Activated T-cell treated with anti-CD3 and anti-CD28 coated beads, Interleukin-2, amount 50 U/mL, for 48 hours (primary cell): ENCODE measurements around the gene TMEM44.
A peak's percentile ranks its signal among the peaks of the same experiment; 100 is the strongest.
"Not testable (repeated sequence)": the region's sequence is repeated elsewhere in the genome, so short reads cannot be mapped to it uniquely, and the experiment has no call there.

ENCODE experiments used
- DNase-seq, 2 experiments: peaks; one replicate each; pipeline ENCODE4 v3.0.0-alpha.2; 2020

Gene TMEM44

DNA sequence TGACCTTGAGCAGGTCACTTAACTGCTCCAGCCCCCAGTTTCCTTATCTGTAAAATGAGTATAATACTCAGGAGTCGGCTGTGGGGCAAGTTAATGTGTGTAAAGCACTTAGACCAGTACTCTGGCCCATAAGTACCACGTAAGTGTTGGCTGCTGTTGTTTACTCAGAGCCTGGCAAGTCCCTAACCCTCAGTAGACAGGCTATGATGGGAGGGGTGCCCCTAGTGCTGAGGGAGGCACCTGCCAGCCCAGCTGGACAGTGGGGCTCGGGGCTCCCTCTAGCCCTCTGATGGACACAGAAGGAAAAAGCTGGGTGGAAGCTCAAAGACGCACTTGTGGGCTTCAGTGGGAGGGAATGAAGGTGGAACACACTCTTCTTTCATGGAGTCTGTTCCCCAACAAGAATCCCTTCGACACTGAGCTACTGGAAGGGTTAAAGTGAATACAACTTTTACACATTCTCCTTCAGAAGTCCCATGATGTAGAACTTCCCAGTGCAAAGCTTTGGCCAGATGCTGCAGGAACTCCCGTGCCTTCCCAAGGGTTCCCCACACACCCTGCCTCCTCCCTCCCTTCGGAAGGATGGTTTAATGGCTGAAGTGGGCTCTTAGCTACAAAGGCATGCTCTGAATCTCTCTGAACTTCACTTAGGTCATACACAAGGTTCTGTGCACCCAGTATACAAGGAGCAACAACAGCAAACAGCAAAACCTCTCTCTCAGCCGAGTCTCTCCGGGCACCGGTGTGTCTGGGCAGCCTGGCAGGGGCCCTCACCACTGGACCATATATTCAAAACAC is 25.4 kb downstream of the TMEM44 start:
- no peak for DNase-seq

DNA sequence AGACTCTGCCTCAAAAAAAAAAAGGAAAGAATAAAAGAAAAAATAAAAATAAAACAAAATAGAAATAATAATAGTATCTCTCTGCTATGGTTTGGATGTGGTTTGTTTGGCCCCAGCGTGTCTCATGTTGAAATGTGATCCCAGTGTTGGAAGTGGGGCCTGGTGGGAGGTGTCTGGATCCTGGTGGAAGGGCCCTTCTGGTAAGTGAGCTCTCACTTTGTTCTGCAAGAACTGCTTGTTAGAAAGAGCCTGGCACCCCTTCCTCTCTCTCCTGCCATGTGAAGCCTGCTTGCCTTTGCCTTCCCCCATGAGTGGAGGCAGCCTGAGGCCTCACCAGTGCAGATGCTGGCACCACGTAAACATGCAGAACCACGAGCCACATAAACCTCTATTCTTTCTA is 26.3 kb downstream of the TMEM44 start:
- no peak for DNase-seq

DNA sequence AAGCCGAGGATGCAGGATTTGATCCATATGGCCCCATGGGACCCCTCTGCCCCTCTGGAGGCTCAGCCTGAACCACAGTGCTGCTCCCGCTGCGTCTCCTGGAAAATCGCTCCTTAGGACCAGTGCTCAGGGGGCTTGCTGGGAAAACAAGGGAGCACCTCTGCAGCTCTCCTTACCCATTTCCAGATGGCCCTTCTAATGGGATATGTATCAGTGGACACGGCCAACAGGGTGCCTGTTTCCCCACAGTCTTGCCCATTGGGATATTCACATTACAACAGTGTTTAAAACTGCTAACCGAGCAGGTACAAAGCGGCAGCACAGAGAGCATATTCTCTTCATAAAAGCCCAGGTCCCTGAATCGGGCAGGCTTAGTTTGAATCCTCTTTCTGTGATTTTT is 27.1 kb downstream of the TMEM44 start:
- no peak for DNase-seq

DNA sequence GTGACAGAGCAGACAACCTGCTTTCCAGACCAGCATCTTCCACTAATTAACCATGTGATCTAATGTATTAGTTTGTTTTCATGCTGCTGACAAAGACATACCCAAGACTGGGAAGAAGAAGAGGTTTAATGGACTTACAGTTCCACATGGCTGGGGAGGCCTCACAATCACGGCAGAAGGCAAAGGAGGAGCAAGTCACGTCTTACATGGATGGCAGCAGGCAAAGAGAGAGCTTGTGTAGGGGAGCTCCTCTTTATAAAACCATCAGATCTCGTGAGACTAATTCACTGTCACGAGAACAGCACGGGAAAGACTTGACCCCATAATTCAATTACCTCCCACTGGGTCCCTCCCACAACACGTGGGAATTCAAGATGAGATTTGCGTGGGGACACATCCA is 27.9 kb downstream of the TMEM44 start:
- DNase-seq: not testable (repeated sequence)

DNA sequence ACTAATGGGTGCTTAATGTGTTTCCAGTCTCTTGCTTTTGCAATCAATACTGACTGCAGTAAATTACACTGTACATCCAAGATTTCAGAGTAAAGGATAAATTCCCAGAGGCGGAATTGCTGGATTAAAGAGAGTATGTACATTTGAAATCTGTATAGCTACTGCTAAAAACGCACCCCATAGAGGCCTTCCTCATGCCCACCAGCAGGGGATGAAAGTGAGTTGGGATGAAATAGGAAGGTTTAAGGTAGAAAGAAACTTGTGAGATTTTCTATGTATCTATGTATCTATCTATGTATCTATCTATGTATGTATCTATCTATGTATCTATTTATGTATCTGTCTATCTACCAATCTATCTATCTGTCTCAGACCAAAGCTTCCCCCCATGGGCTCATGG is 28.4 kb downstream of the TMEM44 start:
- DNase-seq: no peak

DNA sequence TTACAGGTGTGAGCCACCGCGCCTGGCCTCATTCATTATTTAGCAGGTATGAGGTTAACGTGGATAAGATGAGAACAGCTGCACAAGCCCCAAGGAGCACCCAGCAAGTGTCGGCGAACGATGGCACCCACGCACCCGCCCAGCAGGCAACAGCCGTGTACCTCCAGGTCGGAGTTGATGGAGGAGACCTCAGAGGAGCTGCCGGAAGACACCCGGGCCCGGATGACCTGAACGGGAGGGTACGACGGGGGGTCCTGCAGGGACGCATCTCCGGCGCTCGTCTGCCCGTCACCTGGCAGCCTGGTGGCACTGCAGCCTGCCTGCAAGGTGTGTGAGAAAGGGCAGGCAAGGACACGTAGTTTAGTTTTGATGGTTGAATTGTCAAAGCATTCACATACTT is 29.1 kb downstream of the TMEM44 start:
- no peak for DNase-seq

DNA sequence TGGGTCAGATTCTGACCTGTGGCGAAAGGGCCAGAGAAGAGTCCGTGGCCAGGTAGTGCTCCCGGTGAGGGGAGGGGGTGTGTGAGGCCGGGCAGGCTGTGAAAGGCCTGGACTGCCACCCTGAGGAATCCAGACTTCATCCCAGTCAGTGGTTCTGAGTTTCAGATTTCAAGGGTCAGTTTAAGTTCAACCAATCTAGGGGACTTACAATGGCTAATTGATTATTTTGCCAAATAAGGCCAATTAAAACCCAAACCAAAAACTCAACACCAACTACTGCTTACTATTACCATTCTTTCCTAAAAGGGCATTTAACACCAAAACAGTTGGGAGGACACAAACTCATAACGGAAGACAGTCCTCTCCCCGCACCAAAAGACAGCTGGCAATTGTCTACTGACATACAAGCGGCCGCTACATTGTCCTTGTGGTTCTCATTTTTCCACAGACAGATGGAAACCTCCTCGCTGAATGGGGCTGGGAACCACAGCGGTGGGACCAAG is 30.5 kb downstream of the TMEM44 start:
- DNase-seq: no peak

DNA sequence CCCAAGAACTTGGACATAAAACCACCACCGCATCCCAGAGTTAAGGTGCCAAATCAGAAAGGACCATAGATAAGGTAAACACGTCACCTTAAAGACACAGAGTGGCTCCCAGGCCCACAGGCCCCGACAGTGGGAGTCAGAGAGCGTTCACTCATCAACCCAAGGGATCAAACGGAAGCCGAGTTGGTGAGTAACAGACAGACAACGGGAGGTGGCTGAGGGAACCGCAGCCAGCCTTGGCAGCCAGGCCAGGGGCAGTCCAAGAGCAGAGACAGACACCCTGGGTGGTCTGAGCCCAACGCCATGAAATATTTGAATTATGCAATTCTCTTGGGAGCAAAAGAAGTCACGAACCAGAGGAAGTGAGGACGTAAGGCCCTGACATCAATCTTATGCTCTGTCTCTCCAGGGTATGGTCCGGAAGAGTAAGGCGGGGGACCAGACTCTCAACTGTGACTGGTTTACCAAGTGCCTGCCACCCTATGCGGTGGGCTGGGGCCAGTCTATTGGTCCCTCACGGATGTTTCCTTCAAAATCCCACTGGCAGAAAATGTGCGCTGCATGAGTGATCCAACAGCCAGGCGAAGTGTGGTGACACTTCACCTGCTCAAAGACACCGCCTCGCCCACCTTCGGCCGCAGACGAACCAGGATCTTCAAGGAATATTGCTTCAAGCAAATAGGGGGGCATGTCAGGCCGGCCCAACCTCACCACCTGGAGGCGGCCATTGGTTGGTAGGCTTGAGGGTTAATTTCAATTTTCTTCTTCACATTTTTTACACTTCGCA is 34.3 kb downstream of the TMEM44 start:
- DNase-seq: no peak

DNA sequence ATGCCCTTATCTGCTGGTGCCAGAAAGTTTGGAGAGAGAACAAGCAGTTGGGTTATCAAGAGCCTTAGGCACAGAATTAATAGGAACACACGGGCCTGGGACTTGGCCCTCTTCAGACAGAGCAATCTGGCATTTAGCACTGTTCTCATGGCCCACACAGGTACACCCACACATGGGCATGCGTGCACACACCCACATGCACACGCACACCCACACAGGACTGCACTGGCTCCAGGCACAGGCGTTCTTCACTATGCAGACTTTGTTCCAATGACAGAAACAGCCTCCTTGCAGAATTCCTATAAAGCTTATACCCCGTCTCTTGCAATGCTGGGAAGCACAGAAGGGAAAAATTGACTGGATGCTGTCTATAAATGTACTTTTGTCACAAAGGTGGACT is 36.3 kb downstream of the TMEM44 start:
- DNase-seq: no peak

DNA sequence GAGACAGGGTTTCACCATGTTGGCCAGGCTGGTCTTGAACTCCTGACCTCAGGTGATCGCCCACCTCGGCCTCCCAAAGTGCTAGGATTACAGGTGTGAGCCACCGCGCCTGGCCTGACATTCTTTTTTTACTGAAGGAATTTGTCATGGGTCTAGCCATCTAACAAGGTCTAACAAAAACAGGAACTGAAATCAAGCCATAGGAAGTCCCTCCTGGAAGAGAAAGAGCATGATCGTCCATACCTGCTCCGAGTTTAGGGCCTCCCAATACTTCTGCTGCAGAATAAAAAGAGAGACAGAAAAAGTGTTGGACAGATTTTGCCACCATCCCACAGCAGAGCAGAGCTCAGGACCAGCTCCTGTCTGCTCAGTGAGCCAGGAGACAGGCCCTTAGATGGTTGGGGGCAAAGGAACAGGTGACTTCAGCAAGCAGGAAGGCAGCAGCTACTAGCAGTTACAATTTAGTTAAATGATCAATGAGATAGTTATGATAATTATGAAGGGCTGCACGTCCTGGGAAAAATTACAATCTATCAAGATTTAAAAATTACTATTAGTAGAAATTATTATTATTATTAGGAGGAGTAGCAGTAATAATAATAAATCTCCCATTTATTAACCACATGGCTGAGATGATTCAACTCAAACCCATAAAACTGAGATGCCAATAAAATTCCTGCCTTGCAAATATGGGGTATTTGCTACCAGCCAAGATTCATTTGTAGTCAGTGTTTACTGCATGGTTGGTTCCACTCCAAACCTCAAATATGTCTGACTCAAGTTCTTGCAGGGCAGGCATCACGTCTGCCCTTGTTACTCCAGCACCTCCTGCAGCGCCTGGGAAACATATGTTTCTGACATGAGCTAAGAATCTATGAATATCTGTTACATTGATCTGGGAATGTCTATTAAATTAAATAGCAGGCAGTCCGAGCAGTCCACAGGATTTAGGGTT is 40.1 kb downstream of the TMEM44 start:
- no peak for DNase-seq

DNA sequence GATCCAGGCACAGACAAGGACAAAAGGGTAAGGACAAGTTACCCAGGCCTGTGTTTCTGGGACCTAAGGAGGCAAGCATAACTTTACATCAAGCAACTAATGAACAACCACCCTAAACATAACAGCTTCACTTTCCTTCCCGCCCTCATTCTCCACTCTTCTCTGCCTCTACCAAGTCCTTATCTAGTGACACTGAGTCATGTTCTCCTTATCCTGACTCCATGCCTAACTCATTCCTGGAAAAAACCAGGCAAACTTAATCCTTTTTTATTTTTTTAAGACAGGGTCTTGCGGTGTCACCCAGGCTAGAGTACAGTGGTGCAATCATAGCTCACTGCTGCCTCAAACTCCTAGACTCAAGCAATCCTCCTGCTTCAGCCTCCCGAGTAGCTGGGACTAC is 44.5 kb downstream of the TMEM44 start:
- DNase-seq: no peak

DNA sequence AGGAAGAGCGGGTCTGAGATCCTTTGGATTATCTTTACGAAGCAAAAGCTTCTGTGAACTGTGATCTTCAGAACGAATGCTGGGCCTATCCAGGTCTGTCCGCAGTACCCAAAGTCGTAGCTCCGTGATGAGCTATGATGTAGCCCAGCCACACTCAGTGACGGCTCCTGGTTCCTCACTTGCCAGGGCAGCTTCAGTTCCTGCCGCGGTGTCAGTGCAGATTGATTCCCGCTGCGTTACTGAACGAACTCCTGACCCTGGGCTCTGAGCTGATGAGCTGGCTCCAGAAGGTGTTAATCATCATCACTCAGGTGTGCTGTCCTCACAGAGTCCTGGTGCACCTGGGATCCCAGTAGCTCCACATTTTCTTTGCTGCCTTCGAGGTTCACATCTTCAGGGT is 45.0 kb downstream of the TMEM44 start:
- DNase-seq: no peak

DNA sequence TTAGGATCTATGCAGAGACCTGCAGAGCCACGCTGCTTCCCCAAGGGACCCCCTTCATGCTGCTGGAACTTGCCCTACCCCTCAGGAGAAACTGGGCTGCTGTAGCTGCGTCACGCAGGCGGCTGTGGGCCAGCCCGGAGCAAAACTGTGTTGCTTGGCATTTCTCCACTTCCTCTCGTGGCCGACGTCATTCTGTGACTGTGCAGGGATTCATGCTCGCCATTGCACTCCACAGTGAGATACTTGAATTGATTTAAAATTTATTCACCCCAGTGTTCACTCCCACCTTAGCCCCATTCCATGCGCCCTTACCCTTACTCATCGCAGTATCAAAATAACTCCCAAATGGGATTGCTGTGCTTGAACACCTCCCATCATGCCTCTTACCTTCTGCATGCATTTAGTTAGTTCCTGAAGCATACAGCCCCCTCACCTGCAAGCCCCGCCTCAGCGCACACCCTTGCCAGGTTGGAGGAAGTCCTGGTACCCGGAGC is 45.7 kb downstream of the TMEM44 start:
- no peak for DNase-seq

DNA sequence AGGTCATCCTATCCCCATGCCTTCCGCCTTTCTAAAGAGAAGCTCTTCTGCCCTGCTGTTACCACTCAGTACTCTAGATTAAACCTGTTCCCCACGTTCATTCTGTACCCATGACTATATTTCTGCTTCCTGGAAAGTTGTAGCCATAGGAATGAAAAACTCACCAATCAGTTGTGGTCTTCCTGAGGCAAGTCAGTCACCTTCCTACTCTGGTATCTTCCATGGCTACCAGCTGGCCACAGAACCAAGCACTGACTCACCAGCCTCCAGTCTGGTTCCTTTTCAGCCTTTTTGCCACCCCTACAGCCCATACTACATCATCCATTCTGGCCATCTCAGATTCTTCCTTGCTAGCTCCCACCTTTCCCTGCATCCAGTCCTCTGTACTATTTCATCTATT is 46.4 kb downstream of the TMEM44 start:
- DNase-seq: peak in 1 of 2 experiments; percentile 28

DNA sequence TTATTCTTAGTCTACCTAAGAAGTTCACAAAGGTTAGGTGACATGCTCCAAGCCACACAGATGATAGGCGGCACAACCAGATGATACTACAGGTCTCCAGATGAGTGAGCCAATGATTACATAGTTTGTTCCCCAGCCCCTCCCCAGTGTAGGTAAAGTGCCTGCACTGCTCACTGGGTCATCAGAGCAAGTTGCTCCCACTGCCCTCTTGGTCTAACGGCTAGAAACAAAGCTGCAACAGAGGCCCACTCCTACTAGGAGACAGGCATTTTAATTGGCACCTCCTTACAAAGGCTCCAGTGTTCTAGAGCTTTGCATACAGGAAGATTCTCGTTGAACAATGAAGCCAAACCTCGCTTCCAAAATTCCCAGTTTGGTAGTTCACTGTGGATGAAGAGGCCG is 47.3 kb downstream of the TMEM44 start:
- DNase-seq: no peak

DNA sequence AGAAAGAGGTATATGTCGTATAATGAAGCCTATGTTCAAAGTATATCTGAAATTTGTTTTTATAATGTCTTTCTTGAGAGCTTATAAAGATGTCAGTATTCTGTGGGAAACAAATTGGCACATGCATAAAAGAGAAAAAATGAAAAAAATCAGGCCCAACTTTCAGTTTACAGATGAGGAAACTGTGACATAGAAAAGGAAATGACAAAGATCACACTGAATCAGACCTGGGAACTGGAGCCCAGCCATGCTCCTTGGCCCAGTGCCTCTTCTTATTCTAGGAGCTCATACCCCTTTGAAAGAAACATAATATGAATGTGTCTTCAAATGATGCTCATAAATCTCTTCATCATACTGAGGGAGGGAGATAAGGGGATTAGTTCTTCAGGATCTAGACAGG is 48.4 kb downstream of the TMEM44 start:
- DNase-seq: peak; percentile 37 to 40

DNA sequence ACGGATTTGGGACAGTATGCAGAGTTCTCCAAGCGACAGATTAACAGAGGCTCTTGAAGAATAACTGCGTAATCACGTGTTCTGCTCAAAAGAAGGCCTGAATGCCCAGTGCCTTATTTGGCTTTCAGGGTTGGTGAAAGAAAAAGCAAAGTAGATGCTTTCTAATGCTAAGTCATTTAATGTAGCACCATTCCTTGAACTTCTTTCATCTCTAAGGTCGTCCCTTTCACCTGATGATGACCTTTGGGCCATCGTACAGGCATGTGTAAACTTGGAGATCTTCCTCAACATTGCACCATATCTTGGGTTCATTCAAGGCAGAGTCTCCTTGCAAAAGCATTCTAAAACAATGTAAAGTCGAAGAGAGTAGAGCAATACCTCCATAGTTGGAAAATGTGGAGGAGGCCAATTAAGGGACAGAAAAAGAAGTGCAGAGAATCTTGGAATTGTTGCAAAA is 48.9 kb downstream of the TMEM44 start:
- no peak for DNase-seq

DNA sequence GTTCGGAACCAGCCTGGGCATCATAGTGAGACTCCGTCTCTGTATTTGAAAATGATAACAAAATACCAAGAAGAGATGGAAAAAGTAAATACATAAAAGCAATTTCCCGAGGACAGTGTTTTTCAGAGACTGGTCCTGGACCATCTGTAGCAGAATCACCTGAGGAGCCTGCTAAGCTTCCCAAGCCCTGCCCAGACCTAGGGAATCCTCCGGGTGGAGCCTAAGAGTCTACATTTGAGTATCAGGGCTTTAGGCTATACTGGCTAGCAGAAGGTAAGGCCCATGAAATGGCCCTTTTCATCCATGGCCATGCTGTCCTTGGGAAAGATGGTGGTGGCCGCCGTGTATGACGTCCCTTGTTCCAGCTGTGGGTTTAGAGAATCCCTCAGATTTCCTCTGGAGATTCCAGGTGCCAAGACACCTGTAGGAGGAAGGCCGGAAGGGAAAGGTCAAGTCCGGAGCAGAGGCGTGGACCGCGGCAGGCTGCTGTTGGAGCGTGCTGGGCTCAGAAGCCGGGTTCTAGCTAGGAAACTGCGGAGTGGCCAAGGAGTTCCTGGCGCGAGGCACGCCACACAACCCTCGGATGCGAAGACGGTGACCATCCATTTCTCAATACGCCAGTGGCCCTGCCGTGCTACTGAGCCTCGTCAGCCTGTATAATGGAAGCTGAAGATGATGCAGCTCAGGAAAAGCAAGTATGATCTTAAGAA is 50.9 kb downstream of the TMEM44 start:
- DNase-seq: no peak

DNA sequence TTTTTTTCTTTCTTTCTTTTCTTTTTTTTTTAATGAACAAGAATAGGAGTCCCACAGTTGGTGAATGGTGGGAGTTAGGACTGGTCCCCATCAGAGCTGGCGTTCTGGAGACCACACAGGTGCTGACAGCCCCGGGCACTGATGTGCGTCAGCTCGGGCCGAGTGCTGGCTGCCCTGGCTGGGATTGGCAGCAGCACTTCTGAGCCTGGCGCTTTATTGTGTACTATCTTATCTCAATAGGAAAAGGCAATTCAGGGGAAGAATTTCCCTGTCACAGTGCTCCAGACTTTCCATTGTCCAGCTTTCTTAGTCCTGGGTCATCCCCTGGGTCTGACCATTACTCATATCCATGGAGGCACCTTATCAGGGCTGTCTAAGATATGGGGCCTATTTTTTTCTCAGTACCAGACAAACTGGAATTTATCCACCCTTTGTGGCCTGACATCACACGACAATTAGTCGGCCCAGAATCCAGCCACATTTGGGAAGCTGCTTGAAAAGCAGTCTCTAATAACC is 54.1 kb downstream of the TMEM44 start:
- no peak for DNase-seq

DNA sequence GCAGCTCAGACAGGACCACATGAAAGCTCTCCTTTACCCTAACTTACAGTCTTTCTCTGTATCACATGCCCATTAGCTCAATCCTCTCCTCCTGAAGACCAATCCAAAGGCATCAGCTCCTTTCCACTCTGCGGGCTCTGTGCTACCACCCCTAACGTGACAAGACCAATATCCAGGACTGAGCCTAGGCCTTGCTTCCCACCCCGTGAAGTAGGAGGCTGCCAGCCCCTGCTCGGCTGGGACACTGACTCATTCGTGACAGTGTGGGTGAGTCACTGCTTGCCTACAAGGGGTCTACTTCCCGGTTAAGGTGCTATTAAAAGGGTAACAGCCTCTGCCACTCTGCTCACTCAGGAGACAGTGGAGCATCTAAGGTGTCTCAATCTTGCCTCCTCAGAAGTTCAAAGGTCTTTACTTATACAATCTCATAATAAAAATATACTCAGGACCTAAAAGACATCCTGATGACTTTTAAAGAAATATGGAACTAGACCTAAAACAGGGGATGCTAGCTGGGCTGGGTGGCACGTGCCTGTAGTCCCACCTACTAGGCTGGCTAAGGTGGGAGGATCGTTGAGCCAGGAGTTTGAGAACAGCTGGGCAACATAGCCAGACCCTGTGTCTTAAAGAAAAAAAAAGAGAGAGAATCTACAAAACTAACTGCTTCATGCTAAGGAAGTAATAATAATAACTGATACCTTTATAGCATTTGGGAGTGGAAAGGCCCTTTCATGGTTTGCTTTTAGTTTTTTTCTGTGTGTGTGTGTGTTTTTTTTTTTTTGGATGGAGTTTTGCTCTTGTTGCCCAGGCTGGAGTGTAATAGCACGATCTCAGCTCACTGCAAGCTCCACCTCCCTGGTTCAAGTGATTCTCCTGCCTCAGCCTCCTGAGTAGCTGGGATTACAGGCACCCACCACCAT is 55.0 kb downstream of the TMEM44 start:
- peak; percentile 59 to 62 for DNase-seq
